Nucleus accumbens (tissue), 56 donors: ENCODE results near the gene MYO7B.
A peak's percentile ranks its signal among the peaks of the same experiment; 100 is the strongest.

Experiments
- DNase-seq, 56 donors: peaks; one replicate each; lab custom pipeline; 2025; lab: John Stamatoyannopoulos, UW

The MYO7B gene

GRCh38 chr2:127655209-127656073 lies 120.0 kb downstream of the MYO7B start:
- no peak for DNase-seq

GRCh38 chr2:127656569-127657231 lies 121.2 kb downstream of the MYO7B start:
- no peak for DNase-seq

GRCh38 chr2:127657232-127657595 lies 121.7 kb downstream of the MYO7B start:
- no peak for DNase-seq

GRCh38 chr2:127658146-127658545 lies 122.7 kb downstream of the MYO7B start:
- DNase-seq, result no peak

GRCh38 chr2:127658641-127659407 lies 123.3 kb downstream of the MYO7B start:
- no peak for DNase-seq

GRCh38 chr2:127659408-127660290 lies 124.2 kb downstream of the MYO7B start:
- DNase-seq, result no peak

GRCh38 chr2:127660291-127660578 lies 124.8 kb downstream of the MYO7B start:
- no peak for DNase-seq

GRCh38 chr2:127661072-127661649 lies 125.7 kb downstream of the MYO7B start:
- peak in 21 of 56 donors; percentile 17 to 65 (median 44) for DNase-seq

GRCh38 chr2:127661949-127662510 lies 126.5 kb downstream of the MYO7B start:
- no peak for DNase-seq

- no peak for DNase-seq
These were observed 127.6 kb downstream of the MYO7B start for GRCh38 chr2:127662937-127663565.

GRCh38 chr2:127663566-127664064 lies 128.1 kb downstream of the MYO7B start:
- DNase-seq, result no peak

- DNase-seq, result no peak
These were observed 128.8 kb downstream of the MYO7B start for GRCh38 chr2:127664065-127664894.

- DNase-seq, result no peak
These were observed 129.4 kb downstream of the MYO7B start for GRCh38 chr2:127664895-127665225.

GRCh38 chr2:127665267-127665893 lies 129.9 kb downstream of the MYO7B start:
- DNase-seq, result no peak

GRCh38 chr2:127669056-127669455 lies 133.6 kb downstream of the MYO7B start:
- DNase-seq, result no peak

GRCh38 chr2:127670055-127670956 lies 134.8 kb downstream of the MYO7B start:
- no peak for DNase-seq

- DNase-seq, result no peak
These were observed 135.4 kb downstream of the MYO7B start for GRCh38 chr2:127670957-127671290.
